Measurements from ENCODE around the gene COX7A2L.
"Not testable (repeated sequence)": the region's sequence is repeated elsewhere in the genome, so short reads cannot be mapped to it uniquely, and the experiment has no call there.

COX7A2L gene

GRCh38 chr2:42340045-42340937 is 20.7 kb downstream of the COX7A2L start:
- no peak for DNase-seq (ENCODE audit: low read depth in 1 of 2, low spot score in 1 of 2)

DNA sequence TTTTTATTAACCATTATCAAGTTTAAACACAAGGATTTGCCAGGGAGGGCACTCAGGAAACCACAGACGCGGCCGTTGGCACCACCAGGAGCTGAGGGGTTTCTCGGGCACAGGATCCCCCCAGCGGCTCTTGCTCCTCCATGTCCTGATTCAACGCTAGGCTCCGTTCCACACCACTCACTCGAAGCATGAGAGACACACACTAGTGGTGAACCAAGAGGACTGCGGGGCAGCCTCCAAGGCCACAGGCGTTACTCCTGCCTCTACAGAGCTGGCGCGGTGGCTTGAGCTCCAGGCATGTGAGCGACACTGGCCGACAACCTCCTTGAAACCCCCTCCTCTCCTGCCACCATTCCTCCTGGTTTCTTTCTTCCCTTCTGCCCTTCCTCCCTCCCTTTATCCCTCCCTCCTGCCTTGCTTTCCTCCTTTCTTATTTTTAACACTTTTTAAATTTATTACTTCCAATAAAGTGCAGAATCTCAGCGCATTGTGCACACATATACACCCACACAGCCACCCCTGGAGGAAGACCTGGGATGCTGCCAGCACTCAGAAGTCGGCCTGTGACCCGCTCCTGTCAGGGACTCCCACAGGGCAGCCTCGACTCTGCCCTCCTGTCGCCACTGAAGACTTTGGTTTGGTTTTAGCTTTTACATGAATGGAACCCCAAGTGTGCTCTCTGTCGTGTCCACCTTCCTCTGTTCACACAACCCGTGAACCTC is 21.7 kb downstream of the COX7A2L start:
- no peak for DNase-seq (ENCODE audit: low read depth in 1 of 2, low spot score in 1 of 2)

DNA sequence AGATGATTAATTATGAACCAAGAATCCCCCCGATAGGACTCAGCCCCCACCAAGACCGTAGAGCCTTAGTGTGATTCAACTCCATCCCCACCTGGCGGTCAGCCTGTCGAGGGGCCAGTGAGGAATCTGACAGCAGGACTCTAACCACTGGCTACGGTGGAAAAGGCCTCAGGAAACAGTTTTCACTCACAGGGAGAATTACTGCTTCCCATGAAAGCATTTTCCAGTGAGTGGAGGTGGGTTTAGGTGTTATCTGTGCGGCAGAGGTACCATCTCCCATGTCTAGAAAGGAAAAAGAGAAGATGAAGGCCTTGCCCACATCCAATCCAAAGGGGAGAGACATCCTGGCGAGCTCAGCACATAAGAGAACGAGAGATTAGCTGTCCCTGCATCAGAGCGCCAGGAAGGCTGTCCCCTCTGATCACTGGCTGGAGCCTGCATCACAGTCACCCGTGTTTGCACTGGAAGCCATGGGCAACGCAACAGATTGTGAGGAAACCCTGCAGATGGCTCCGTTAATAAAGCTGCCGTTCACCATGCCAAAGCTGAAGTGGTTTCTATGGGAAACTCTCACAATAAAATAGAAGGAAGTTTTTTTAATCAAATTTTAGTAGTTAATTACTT is 22.3 kb downstream of the COX7A2L start:
- DNase-seq (ENCODE audit: low read depth in 1 of 2, low spot score in 1 of 2), result no peak

DNA sequence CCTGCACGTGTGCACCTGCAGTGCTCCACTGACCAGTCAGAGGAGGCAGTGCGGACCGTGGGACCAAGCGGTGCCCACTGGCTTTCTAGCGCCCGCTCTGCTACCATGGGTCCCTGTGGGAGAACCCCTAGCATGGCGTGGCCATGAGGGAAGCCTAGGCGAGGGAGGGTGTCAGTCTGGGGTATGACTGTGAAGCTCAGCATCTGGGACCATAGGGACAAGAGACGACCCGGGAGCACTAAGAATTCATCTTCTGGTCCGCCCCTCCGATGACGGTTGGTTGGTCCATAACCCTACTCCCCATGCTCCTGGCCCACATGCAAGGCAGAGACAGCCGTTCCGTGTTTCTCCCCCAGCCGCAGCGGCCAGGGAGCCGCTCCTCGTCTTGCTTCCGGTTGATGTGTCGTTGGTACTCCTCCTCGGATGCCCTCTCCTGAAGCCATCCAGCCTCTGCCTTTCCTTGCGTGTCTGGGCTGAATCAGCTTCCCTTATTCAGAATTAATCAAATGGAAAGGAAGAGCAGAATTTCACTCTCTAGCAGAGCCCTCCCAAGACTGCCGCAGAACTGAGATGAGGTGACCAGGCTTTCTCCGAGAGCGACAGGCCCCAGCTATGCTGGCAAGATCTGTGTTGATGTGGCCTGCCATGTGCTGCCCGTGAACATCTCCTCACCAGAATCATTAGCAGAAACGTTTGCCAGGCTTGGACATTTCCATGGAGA is 23.0 kb downstream of the COX7A2L start:
- DNase-seq (ENCODE audit: low read depth in 1 of 2, low spot score in 1 of 2), result no peak

DNA sequence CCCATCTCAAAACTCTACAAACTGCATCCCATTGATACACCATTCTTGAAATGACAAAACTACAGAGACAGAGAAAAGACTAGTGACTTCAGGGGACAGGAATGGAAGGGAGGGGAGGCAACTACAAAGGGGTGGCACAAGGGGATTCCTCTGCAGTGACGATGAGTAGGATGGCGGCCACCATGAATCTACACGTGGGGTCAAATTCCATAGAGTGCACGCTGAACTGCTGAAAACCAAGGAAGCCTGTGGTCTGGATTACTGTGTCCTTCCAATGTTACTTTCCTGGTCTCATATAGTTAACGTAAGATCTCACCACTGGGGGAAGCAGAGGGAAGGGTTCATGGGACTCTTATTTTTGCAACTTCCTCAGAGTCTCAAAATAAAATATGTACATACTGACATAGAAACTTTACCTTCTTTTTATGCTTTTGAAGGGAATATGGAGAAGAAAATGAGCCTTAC is 23.6 kb downstream of the COX7A2L start:
- no peak for DNase-seq (ENCODE audit: low read depth in 1 of 2, low spot score in 1 of 2)

DNA sequence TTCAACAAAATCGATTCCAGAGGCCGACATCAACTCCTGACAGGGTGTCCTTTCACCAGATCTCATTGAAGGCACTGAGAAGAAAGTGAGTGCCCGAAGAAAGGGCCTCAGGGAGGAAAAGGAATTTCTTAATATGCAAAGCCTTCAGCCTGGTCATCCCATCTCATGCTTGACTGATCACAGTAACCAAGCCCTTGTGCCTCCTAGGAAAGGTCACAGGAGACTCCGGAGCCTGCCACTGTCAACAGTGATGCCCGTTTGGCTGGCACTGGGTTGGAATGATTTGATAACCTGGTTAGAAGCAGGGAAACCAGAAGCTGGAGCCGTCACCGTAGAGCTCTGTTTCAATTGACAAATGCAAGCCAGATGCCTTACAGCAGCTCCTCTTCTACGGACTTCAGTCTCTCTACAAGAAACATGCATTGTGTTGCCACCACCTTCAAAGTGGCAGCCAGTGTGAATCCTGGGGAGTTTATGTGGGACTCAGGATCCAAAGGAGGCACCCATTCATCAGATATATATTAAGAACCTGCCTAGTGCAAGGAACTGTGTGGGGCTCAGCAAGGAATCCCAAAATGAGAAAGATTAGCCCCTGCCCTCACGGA is 24.6 kb downstream of the COX7A2L start:
- DNase-seq (ENCODE audit: low read depth in 1 of 2, low spot score in 1 of 2), result no peak

- DNase-seq (ENCODE audit: low read depth in 1 of 2, low spot score in 1 of 2), result no peak
These were observed 25.4 kb downstream of the COX7A2L start for GRCh38 chr2:42335514-42336104.

DNA sequence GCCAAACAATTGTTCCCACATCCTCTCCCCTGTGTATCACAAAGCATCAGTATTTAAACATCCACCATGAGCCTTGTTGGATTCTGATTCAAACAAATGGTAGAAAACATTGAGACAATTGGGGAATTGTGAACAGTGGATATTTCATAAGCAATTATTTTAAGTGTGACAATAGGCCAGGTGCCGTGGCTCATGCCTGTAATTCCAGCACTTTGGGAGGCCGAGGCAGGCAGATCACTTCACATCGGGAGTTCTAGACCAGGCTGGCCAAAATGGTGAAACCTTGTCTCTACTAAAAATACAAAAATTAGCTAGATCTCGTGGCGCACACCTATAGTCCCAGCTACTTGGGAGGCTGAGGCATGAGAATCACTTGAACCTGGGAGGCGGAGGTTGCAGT is 26.2 kb downstream of the COX7A2L start:
- DNase-seq (ENCODE audit: low read depth in 1 of 2, low spot score in 1 of 2), result not testable (repeated sequence)

- DNase-seq (ENCODE audit: low read depth in 1 of 2, low spot score in 1 of 2), result no peak
These were observed 26.8 kb downstream of the COX7A2L start for GRCh38 chr2:42334220-42334619.

DNA sequence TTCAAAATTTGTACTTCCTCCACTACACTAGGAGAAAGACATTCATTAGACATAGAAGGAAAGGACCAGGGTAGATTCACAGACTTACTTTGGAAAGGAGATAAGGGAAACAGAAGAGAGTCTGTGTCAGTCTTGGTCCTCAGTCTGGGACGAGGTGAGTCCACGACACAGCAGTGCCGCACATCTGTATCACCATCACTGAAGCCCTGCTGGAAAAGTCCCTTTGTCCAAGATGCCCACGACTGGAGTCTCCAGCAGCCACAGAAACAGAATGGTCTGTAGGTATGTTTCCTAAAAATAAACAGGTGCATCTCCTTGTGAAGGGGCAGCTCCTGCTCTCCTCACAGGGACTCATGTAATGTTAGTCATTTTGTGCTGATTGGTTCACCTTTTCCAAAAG is 27.4 kb downstream of the COX7A2L start:
- DNase-seq (ENCODE audit: low read depth in 1 of 2, low spot score in 1 of 2), result no peak

DNA sequence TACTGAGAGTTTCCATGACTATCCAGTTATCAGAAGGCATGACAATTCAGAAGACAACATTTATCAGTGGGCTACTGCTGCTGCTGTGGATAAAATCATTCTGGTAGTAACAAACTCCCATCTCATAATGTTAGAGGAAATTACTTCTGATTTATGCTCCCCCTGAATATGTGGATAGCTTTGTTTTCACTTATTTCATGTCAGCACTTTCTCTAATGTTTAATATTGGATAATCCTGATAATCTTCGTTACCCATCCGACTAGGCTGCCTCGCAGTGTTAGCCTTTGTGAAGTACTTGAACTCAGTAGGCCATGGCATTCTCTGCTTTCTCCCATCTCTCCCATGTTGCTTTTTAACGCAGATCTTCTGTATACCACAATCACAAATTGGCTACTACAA is 28.4 kb downstream of the COX7A2L start:
- no peak for DNase-seq (ENCODE audit: low read depth in 1 of 2, low spot score in 1 of 2)

GRCh38 chr2:42331569-42332284 is 29.3 kb downstream of the COX7A2L start:
- DNase-seq (ENCODE audit: low read depth in 1 of 2, low spot score in 1 of 2), result no peak

GRCh38 chr2:42329736-42330135 is 31.3 kb downstream of the COX7A2L start:
- no peak for DNase-seq (ENCODE audit: low read depth in 1 of 2, low spot score in 1 of 2)

GRCh38 chr2:42328923-42329322 is 32.1 kb downstream of the COX7A2L start:
- DNase-seq (ENCODE audit: low read depth in 1 of 2, low spot score in 1 of 2), result no peak

DNA sequence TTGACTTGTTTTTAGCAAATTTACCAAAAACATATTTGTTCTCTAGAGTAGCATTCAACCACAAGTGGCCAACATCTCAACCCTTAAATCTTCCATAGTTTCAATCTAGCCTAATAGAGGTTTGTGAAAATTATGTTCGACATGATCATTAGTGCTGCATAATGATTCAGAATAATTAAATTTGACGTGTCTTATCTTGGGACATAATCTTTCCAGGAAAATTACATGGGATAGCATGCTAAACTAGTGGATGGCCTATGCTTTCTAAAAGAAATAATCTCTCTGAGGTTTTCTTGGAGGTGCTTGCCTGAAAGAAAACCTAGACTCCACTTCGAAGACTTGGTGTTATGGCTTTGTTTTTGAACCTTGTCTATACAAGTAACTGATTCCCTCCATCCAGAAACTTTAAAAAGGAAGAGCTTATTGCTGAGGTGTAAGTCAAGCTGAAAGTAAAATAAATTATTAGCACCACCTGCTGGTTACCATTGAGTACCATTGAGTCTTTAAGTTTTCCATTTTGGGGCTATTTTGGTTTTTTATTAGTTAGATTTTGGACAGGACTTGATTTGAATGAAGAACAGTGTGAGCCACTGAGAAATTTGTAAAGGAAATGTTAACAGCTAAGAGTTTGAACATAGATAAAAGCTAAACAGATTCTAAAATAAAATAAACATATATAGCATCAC is 32.7 kb downstream of the COX7A2L start:
- no peak for DNase-seq (ENCODE audit: low read depth in 1 of 2, low spot score in 1 of 2)

GRCh38 chr2:42327125-42327524 is 33.9 kb downstream of the COX7A2L start:
- no peak for DNase-seq (ENCODE audit: low read depth in 1 of 2, low spot score in 1 of 2)

- no peak for DNase-seq (ENCODE audit: low read depth in 1 of 2, low spot score in 1 of 2)
These were observed 35.4 kb downstream of the COX7A2L start for GRCh38 chr2:42325609-42326008.

- no peak for DNase-seq (ENCODE audit: low read depth in 1 of 2, low spot score in 1 of 2)
These were observed 36.1 kb downstream of the COX7A2L start for GRCh38 chr2:42324949-42325348.

GRCh38 chr2:42324244-42324643 is 36.8 kb downstream of the COX7A2L start:
- no peak for DNase-seq (ENCODE audit: low read depth in 1 of 2, low spot score in 1 of 2)
